ENCODE measurements around the gene RAB6A. TPM values are rescaled to one million over a fixed set of nuclear protein-coding genes. Genes with fewer than 3 reads are reported as not detected.
"Not testable (repeated sequence)": the region's sequence is repeated elsewhere in the genome, so short reads cannot be mapped to it uniquely, and the experiment has no call there.

Gene RAB6A
- total RNA-seq, 1 donor from 2014 or later, result 168 TPM

DNA sequence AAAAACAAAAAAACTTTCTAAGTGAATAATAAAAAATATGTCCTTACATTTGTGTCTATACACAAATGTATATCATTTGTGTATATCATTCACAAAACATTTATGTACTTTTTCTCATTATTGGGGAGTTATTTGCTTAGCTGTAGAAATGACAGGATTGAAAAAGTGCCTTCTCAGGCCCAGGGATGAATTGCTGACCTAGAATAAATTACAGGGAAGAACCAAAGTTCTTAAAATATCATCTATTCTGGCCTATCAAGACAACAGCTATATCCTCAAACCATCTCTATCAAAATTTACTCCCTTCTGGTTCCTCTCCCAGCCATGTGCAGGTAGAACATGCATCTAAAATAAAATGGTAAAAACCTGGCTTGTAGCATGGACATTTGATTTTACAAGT is 1.9 kb upstream of the RAB6A start:
- DNase-seq (ENCODE audit: low spot score), result no peak

DNA sequence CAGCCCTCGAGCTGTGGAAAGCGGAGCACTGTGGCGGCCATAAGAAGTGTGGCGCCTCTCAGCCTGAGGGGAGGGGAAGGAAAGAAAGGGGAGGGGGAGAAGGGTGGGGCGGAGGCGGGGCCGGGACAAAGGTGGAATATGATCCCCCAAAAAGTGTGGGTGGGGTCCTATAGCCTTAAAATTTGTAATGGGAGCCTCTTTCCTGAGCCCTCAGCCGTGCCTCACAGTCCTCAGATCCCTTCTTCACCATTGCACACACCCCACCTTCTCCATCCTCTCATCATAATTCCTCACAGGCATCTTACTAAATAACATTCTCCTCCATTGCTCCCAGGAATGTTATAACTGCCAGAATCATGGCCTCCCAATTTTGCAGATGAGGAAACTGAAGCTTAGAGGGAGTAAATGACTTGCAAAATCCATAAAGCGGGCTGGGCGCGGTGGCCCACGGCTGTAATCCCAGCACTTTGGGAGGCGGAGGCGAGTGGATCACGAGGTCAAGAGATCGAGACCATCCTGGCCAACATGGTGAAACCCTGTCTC is 600 bp upstream of the RAB6A start:
- no peak for DNase-seq (ENCODE audit: low spot score)

DNA sequence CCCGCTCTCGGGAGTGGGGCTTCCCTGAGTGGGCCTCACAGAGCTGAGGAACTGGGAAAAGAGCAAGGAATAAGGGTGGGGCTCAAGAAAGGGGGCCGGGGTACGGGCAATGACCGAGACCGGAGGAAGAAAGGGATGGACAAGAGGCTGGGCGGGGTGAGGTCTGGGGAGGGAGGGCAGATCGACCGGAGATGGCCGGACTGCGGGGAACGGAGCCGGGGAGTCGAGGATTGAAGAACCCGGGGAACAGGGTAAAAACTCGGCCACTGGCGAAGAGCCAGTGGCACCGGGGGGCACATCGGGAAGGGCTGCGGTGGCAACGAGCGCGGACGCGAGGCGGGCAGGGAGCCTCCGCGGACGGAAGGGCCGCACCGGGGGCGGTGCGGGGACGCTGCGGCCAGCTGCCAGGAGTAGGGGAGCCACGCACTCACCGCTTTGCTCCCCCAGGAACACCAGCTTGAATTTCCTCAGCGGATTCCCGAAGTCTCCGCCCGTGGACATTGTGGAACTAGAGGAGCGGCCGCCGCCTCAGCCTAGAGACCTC is 667 bp downstream of the RAB6A start:
- DNase-seq (ENCODE audit: low spot score), result peak; percentile 36

DNA sequence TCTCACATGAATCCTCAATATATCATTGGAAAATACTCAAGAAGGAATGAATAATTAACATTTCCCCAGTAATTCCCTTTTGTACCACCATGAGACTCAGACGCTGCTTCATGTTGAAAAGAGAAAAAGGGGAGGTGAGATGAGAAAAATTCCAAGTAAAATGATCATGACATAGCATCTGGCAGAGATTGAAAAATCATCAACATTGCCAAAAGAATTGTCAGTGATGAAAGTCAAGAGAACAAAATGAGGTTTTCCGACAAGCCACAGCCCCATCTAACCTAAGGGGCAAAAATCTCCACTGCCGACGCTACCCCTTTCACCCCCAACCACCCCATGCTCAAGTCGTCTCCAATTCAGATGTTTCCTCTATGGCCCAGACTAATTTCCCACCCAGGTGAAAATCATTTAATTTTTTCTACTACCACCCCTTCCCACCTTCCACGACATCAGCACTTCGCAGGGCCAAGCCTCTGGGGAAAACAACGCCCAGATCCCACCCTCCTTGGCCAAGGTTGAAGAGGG is 1.2 kb downstream of the RAB6A start:
- no peak for DNase-seq (ENCODE audit: low spot score)

DNA sequence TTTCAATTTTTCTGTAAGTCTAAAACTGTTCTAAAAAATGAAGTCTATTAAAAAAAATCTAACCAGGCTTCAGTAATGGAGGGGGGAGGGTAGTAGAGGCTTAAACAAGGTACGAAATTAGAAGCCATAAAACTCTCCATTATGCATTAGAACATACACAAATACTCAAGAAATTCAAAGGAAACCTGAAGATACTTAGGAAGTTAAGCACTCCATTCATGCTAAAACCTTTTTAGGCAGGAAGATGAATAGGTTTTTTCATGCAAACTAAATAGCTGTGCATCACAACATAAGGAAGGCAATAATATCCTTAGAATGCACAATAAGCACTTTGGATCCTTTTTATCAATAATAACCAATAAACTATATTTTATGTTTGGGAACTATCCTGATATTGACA is 2.4 kb downstream of the RAB6A start:
- no peak for DNase-seq (ENCODE audit: low spot score)

DNA sequence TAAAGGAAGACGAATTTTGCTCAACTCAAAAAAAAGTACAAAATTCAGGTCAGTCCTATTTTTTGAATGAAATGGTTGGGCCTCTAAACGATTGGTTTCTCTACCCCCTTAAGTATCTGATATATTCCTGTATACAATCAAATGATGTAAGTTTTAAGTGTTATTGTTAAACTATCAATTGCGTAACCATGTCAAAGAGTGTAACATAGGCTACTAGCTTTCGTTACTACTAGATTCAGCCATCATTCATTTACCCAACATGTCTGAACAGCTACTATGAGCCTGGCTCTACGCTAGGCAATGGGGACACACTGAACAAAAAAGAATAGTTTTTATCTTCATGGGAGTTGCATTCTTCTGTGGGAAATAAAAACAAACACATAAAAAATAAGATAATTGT is 3.3 kb downstream of the RAB6A start:
- DNase-seq (ENCODE audit: low spot score), result no peak

DNA sequence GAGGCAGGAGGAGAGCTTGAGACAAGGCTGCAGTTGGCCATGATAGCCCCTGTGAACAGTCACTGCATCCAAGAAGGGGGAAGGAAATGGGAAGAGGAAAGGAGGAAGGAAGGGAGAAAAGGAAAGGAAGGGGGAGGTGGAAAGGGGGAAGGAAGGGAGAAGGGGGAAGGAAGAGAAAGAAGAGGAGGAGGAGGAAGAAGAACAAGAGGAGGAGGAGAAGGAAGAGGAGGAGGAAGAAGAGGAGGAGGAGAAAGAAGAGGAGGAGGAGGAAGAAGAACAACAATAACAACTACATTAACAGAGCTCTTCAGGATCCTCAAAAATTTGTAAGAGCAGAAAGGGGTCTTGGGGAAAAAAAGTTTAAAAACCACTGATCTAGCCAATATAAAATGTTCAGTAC is 5.2 kb downstream of the RAB6A start:
- DNase-seq (ENCODE audit: low spot score), result no peak

DNA sequence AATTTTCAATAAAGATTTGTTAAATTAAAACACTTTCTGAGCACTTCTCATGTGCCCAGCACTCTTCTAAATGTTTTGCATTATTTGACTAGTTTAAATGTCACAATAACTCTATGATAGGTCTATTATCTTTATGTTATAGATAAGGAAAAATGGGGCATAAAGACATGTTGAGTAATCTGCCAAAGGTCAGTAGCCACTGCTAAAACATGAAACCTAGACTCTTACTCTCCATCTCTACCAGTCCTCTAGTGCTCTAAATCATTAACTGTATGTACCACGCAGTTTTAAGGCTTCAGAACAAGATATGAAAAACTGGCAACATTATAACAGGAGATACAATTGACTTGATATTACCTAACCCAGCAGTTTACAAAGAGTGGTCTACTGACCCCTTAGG is 6.9 kb downstream of the RAB6A start:
- no peak for DNase-seq (ENCODE audit: low spot score)

DNA sequence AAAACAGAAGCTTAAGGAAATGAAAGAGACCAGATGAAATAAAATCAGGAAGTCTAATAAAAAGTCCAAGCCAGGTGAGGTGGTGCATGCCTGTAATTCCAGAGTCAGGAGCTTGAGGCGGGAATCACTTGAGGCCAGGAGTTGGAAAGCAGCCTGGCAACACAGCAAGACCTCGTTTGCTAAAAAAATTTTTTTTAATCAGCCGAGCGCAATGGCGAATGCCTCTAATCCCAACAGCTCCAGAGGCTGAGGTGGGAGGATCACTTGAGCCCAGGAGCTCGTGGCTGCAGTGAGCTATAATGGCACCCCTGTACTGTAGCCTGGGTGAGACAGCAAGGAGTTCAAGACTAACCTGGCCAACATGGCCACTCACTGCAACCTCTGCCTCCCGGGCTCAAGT is 8.0 kb downstream of the RAB6A start:
- DNase-seq (ENCODE audit: low spot score), result no peak

DNA sequence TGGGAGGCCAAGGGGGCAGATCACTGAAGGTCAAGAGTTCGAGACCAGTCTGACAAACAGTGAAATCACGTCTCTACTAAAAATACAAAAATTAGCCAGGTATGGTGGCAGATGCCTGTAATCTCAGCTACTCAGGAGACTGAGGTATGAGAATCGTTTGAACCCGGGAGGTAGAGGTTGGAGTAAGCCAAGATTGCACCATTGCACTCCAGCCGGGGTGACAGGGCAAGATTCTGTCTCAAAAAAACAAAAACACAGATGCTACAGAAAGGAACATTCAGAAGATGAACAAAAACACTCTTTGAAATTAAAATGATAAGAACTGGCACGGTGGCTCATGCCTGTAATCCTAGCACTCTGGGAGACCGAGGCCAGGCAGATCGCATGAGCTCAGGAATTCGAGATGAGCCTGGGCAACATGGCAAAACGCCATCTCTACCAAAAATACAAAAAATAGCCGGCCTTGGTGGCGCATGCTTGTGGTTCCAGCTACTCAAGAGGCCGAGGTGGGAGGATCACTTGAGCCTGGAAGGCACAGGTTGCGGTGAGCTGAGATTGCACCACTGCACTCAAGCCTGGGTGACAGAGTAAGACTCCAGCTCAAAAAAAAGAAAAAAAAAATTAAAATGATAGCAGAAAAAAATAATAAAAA is 8.5 kb downstream of the RAB6A start:
- no peak for DNase-seq (ENCODE audit: low spot score)

DNA sequence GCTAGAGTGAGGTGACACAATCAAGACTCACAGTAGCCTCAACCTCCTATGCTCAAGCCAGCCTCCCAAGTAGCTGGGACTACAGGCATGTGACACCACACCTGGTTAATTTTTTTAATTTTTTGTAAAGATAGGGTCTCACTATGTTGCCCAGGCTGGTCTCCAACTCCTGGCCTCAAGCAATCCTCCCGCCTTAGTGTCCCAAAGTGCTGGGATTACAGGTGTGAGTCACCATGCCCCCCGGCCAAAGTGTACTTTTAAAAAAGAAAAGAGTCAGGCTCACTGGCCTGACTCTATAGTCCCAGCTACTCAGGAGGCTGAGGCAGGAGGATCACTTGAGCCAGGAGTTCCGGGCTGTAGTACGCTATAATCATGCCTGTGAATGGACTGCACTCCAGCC is 10.0 kb downstream of the RAB6A start:
- not testable (repeated sequence) for DNase-seq (ENCODE audit: low spot score)

DNA sequence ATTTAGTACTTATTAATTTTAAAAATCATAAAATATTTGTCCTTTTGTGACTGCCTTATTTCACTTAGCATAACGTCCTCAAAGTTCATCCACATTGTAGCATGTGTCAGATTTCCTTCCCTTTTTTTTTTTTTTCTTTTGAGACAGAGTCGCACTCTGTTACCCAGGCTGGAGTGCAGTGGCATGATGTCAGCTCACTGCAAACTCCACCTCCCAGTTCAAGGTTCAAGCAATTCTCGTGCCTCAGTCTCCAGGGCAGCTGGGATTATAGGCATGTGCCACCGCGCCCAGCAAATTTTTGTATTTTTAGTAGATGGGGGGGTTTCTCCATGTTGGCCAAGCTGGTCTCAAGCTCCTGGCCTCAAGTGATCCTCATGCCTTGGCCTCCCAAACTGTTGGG is 10.6 kb downstream of the RAB6A start:
- no peak for DNase-seq (ENCODE audit: low spot score)

DNA sequence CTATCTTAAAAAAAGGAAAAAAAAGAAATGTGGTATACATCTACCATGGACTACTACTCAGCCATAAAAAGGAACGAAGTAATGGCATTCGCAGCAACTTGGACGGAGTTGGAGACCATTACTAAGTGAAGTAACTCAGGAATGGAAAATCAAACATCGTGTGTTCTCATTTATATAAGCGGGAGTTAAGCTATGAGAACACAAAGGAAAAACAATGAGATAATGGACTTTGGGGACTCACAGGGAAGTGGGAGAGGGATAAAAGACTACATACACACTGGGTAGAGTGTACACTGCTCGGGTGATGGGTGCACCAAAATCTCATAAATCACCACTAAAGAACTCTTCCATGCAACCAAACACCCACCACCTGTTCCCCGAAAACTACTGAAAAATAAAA is 11.8 kb downstream of the RAB6A start:
- no peak for DNase-seq (ENCODE audit: low spot score)

DNA sequence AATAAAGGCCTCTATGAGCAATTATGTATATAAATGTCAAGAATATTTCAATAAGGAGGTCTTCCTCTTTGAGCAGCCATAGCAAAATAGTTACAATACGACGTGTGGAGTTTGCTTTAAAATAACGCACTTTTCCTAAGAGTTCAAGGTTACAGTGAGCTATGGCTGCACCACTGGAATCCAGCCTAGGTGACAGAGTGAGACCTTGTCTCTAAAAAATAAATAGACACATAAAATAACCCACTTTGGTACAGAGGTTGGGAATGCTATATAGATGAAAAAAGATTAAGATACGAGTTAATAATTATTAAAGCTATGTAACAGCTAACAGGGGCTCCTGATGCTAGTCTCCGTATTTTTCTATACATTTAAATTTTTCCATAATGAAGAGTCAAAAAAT is 12.6 kb downstream of the RAB6A start:
- no peak for DNase-seq (ENCODE audit: low spot score)

DNA sequence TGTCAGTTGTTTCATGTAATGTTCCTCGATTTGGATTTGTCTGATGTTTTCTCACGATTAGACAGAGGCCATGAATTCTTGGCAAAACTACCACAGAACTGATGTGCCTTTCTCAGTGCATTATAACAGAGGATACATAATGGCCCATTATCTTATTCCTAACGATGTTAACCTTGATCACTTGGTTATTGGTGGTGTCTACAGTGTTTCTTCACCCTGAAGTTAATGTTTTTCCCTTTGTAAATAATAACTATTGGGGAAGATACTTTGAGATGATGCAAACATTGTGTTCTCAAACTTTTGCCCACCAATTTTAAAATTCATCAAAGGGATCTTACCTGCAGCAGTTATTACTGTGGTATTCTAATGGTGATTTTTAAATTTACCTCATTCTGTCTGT is 13.1 kb downstream of the RAB6A start:
- DNase-seq (ENCODE audit: low spot score), result no peak

DNA sequence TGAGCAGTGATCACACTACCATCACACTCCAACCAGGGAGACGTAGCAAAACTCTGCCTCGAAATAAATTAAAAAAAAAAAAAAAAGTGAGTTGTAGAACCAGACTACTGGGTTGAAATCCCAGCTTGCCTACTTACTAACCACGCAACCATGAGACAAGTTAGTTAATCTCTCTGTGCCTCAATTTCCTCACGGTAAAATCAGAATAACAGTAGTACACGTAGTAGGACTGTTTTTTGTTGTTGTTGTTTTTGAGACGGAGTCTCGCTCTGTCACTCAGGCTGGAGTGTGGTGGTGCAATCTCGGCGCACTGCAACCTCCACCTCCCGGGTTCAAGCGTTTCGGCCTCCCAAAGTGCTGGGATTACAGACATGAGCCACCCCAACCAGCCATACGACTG is 14.2 kb downstream of the RAB6A start:
- DNase-seq (ENCODE audit: low spot score), result no peak

DNA sequence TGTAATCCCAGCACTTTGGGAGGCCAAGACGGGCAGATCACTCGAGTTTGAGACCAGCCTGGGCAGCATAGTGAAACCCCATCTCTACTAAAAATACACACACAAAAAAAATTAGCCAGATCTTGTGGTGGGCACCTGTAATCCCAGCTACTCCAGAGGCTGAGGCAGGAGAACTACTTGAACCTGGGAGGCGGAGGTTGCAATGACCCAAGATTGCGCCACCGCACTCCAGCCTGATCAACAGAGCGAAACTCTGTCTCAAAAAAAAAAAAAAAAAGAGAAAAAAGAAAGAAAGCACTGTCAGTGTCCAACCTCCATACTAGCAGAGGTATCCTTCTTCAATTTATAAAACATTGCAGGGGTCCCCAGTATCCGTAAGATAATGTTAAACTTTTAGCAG is 17.8 kb downstream of the RAB6A start:
- no peak for DNase-seq (ENCODE audit: low spot score)

DNA sequence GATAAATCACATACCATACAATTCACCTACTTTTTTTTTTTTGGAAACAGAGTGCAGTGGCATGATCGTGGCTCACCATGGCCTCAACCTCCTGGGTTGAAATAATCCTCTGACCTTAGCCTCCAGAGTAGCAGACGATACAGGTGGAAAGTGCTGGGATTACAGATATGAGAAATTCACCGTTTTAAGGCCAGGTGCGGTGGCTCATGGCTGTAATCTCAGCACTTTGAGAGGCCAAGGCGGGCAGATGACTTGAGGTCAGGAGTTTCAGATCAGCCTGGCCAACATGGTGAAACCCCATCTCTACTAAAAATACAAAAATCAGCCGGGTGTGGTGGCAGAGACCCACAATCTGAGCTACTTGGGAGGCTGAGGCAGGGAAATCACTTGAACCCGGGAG is 24.9 kb downstream of the RAB6A start:
- DNase-seq (ENCODE audit: low spot score), result not testable (repeated sequence)

DNA sequence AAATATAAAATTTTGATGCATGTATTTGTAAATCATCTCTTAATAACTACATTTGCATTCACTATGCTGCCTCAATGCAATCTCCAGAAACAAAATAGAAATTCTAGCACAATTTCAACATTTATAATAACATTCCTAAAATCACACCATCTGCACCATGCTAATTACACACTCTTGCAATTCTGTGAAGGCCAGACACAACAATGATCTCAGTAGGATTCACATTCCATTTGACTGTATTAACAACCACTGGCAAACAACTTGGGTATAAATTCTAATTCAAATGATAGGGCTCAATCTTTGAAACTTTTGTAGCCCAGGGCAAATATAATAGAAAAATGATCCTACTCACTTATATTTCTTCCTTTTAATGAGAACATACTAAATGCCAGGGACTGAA is 25.9 kb downstream of the RAB6A start:
- DNase-seq (ENCODE audit: low spot score), result no peak

DNA sequence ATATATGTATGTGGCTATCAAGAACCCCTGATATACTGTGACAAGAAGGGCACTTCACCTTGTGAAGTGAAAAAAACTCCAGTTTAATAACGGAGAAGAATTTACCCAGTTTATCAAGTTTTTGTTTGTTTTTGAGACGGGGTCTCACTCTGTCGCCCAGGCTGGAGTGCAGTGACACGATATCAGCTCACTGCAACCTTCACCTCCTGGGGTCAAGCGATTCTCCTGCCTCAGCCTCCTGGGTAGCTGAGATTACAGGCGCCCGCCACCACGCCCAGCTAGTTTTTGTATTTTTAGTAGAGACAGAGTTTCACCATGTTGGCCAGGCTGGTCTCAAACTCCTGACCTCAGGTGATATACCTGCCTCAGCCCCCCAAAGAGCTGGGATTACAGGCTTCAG is 26.9 kb downstream of the RAB6A start:
- DNase-seq (ENCODE audit: low spot score), result not testable (repeated sequence)

DNA sequence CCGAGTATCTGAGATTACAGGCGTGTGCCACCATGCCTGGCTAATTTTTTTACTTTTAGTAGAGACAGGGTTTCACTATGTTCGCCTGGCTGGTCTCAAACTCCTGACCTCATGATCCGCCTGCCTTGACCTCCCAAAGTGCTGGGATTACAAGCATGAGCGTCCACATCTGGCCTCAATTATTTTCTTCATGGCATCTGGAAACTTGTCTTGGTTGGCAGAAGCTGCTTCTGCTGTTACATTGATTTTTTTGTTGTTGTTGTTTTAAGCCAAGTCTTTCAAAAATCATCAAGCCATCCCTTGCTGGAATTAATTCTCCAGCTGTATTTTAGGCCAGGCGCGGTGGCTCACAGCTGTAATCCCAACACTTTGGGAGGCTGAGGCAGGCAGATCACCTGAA is 27.9 kb downstream of the RAB6A start:
- DNase-seq (ENCODE audit: low spot score), result not testable (repeated sequence)

DNA sequence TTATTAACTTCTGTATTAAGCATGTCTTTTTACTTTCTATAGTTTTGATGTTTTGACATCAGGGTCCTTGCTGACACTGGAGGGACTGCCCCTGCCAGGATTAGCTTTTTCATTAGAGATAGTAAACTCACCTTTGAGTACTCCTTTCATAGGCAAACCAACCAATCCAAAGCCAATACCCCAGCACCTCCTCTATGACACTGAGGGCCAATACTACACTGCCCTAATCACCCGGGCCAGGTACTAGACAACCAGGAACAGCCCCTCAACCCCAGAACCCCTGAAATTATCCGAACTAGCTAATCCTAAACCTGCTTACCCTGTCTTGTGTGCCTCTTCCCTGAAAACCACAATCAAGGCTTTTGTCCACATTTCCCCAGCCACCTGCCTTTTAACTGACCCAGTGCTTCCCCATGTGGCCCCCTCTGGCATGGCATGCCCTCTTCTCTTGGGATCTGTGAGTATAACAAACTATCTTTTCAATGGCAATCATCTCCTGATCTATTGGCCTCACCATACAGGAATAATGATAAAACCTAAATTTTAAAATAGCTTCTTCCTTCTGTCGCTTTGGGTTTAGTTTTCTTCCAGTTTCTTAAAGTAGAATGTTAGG is 31.2 kb downstream of the RAB6A start:
- no peak for DNase-seq (ENCODE audit: low spot score)

DNA sequence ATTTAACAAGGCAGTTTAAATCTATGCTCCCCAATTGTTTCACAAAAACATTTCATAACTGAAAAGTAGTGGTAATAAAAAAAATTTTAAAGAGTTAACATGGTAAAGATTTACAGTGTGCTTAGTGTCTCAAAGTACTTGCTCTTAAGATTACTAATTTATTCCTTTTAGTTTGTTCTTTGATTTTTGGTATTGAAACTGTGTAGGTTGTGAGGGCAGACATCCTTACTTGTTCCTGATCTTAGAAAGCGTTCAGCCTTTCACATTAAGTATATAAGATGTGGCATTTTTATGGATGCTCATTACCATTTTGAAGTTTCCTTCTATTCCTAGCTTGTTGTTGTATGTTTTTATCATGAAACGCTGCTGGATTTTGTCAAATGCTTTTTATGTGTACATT is 32.9 kb downstream of the RAB6A start:
- no peak for DNase-seq (ENCODE audit: low spot score)
